SK-N-SH (cell line): ENCODE measurements around the gene SIGLEC12. TPM values are rescaled to one million over a fixed set of nuclear protein-coding genes. Genes with fewer than 3 reads are reported as not detected.

Experiments
- CTCF ChIA-PET: fragments of 300-600, 350-600 bp; formaldehyde crosslinking; extraction: SDS; loops from one replicate; lab custom pipeline; 2021; lab: Yijun Ruan, JAX
- POLR2A ChIA-PET: fragments of 350-600 bp; sonication (Branson Sonifier 250); formaldehyde crosslinking; extraction: SDS; loops from one replicate; lab custom pipeline; 2020; ENCODE audit warnings: antibody characterized with exemption, inconsistent platforms; lab: Yijun Ruan, JAX
- DNase-seq: peaks from one replicate; pipeline ENCODE4 v3.0.0; 2012
- H2AFZ ChIP-seq: fragments of 200-600 bp; sonication (generic); 2 replicates; pipeline ENCODE4 v1.8.1; 2016; ENCODE audit warnings: antibody characterized with exemption, mild to moderate bottlenecking, low read depth
- H3F3A ChIP-seq: fragments of 200-600 bp; sonication (generic); replicated peaks from 2 replicates; pipeline ENCODE3; 2016; ENCODE audit warnings: antibody characterized with exemption, mild to moderate bottlenecking; ENCODE audit not compliant: insufficient read depth
- H3K27ac ChIP-seq, 2 experiments: fragments of 200-500 bp in 1 of 2; fragments of 200-600 bp in 1 of 2; sonication (Bioruptor generic) in 1 of 2; sonication (generic), shearing (Covaris generic) in 1 of 2; 2 replicates each; pipeline versions ENCODE4 v1.5.1 to v1.6.1; 2014 to 2016; ENCODE audit warnings: low read depth in 2 of 2, inconsistent platforms in 1 of 2, low read length in 1 of 2, mild to moderate bottlenecking in 1 of 2, mixed read lengths in 1 of 2
- H3K27me3 ChIP-seq: fragments of 200-600 bp; sonication (generic), shearing (Covaris generic); 2 replicates; pipeline ENCODE4 v1.6.1; 2016; ENCODE audit warnings: mixed run types; ENCODE audit not compliant: insufficient read depth
- H3K36me3 ChIP-seq, 2 experiments: fragments of 200-500 bp in 1 of 2; fragments of 200-600 bp in 1 of 2; sonication (Bioruptor generic) in 1 of 2; sonication (generic) in 1 of 2; replicated peaks in 1 of 2; 2 replicates each; pipeline versions ENCODE3 to v1.5.1; 2014 to 2016; ENCODE audit warnings: low read length in 1 of 2, mild to moderate bottlenecking in 1 of 2; ENCODE audit not compliant: insufficient read depth in 2 of 2, control insufficient read depth in 1 of 2
- H3K4me1 ChIP-seq, 2 experiments: fragments of 200-500 bp in 1 of 2; fragments of 200-600 bp in 1 of 2; sonication (Bioruptor generic) in 1 of 2; sonication (generic), shearing (Covaris generic) in 1 of 2; 2 replicates each; pipeline versions ENCODE4 v1.5.1 to v1.6.1; 2014 to 2016; ENCODE audit warnings: low read depth in 1 of 2, low read length in 1 of 2, mixed run types in 1 of 2; ENCODE audit not compliant: insufficient read depth in 2 of 2, control insufficient read depth in 1 of 2
- H3K4me2 ChIP-seq: fragments of 200-600 bp; sonication (generic), shearing (Covaris generic); 2 replicates; pipeline ENCODE4 v1.6.1; 2017; ENCODE audit warnings: mixed run types
- H3K4me3 ChIP-seq, 2 experiments: fragments of 200-500 bp in 1 of 2; fragments of 200-600 bp in 1 of 2; sonication (Bioruptor generic) in 1 of 2; sonication (generic), shearing (Covaris generic) in 1 of 2; 2 replicates each; pipeline versions ENCODE4 v1.5.1 to v1.8.1; 2014 to 2016; ENCODE audit warnings: low read depth in 2 of 2, inconsistent platforms in 1 of 2, low read length in 1 of 2, mild to moderate bottlenecking in 1 of 2, mixed read lengths in 1 of 2, moderate library complexity in 1 of 2
- H3K79me2 ChIP-seq: fragments of 200-600 bp; sonication (generic); 2 replicates; pipeline ENCODE4 v1.8.1; 2017; ENCODE audit warnings: mild to moderate bottlenecking; ENCODE audit not compliant: insufficient read depth
- H3K9ac ChIP-seq: fragments of 200-600 bp; sonication (generic); 2 replicates; pipeline ENCODE4 v1.6.1; 2017; ENCODE audit warnings: mixed run types
- H3K9me2 ChIP-seq: fragments of 200-600 bp; sonication (generic); 2 replicates; pipeline ENCODE4 v1.6.1; 2017; ENCODE audit warnings: mixed run types
- H3K9me3 ChIP-seq: fragments of 200-600 bp; sonication (generic); 2 replicates; pipeline ENCODE4 v1.6.1; 2017; ENCODE audit warnings: mixed run types, mild to moderate bottlenecking, moderate library complexity
- H4K20me1 ChIP-seq: fragments of 200-600 bp; sonication (generic); 2 replicates; pipeline ENCODE4 v1.6.1; 2017; ENCODE audit warnings: mild to moderate bottlenecking, mixed run types; ENCODE audit not compliant: insufficient read depth
- CHD2 ChIP-seq: fragments of 150-350 bp; IDR thresholded peaks from 2 replicates; pipeline ENCODE4 v1.6.1; 2018; ENCODE audit warnings: low read length; ENCODE audit not compliant: partially characterized antibody
- ELF1 ChIP-seq: IDR thresholded peaks from 2 replicates; pipeline ENCODE4 v1.4.0; 2012
- FOSL2 ChIP-seq: IDR thresholded peaks from 2 replicates; pipeline ENCODE4 v1.4.0; 2012; ENCODE audit warnings: low read depth, mild to moderate bottlenecking, moderate library complexity, borderline replicate concordance
- FOXJ3 ChIP-seq: sonication (generic); formaldehyde crosslinking; IDR thresholded peaks from 2 replicates; pipeline ENCODE4 v1.5.1; 2020; ENCODE audit warnings: mild to moderate bottlenecking, missing genetic modification reagents
- FOXM1 ChIP-seq: IDR thresholded peaks from 2 replicates; pipeline ENCODE4 v1.4.0; 2012; ENCODE audit warnings: low read depth, mild to moderate bottlenecking
- GABPA ChIP-seq: IDR thresholded peaks from 2 replicates; pipeline ENCODE4 v1.4.0; 2012; ENCODE audit warnings: low read depth, mild to moderate bottlenecking
- GATA2 ChIP-seq: sonication (generic); formaldehyde crosslinking; IDR thresholded peaks from 2 replicates; pipeline ENCODE4 v1.5.0; 2020; ENCODE audit warnings: mild to moderate bottlenecking, missing genetic modification reagents
- JUND ChIP-seq: IDR thresholded peaks from 2 replicates; pipeline ENCODE4 v1.4.0; 2012
- MEF2A ChIP-seq: IDR thresholded peaks from 2 replicates; pipeline ENCODE4 v1.4.0; 2012; ENCODE audit warnings: low read depth, borderline replicate concordance
- NRF1 ChIP-seq: IDR thresholded peaks from 2 replicates; pipeline ENCODE4 v1.6.1; 2012; ENCODE audit warnings: low read depth, mild to moderate bottlenecking, low read length
- PBX3 ChIP-seq: IDR thresholded peaks from 2 replicates; pipeline ENCODE4; 2012
- POLR2AphosphoS5 ChIP-seq: IDR thresholded peaks from 2 replicates; pipeline ENCODE4 v1.6.1; 2012; ENCODE audit warnings: low read depth, low read length
- RXRA ChIP-seq: IDR thresholded peaks from 2 replicates; pipeline ENCODE4 v1.4.0; 2012; ENCODE audit warnings: low read depth, mild to moderate bottlenecking, borderline replicate concordance
- TEAD4 ChIP-seq: IDR thresholded peaks from 2 replicates; pipeline ENCODE4 v1.4.0; 2012; ENCODE audit warnings: mild to moderate bottlenecking, borderline replicate concordance; ENCODE audit not compliant: insufficient read depth
- YY1 ChIP-seq: IDR thresholded peaks from 2 replicates; pipeline ENCODE4 v1.4.0; 2012; ENCODE audit warnings: low read depth, mild to moderate bottlenecking
- WGBS: methylation state at CpG from one replicate; pipeline ENCODE4 v1.1.6; 2017; ENCODE audit warnings: low lambda C conversion rate; 5-methylcytosine and 5-hydroxymethylcytosine counted together
- polyA plus RNA-seq, 3 experiments: library from polyadenylated mRNA; depleted of rRNA; stranded (reverse); fragments of >200 nt; gene quantifications; 2 replicates each; pipeline ENCODE4 v1.2.3, GENCODE V29; 2012
- TF ChIP-seq, protein P1 (sequence below): fragments of 150-350 bp; IDR thresholded peaks from 2 replicates; pipeline ENCODE4 v1.6.1; 2016; ENCODE audit warnings: mild to moderate bottlenecking, low read depth, low read length
- TF ChIP-seq, protein P2 (sequence below): fragments of 150-350 bp; IDR thresholded peaks from 2 replicates; pipeline ENCODE4 v1.6.1; 2017; ENCODE audit warnings: antibody characterized with exemption, low read length, low read depth, borderline replicate concordance
- TF ChIP-seq, protein P3 (sequence below): fragments of 200-600 bp; sonication (generic); IDR thresholded peaks from 2 replicates; pipeline ENCODE4 v1.6.1; 2017; ENCODE audit warnings: antibody characterized with exemption, mild to moderate bottlenecking, moderate library complexity

The SIGLEC12 gene
- polyA plus RNA-seq, 1 of the 3 experiments (the other 2 are of a cell fraction) = not detected

DNA sequence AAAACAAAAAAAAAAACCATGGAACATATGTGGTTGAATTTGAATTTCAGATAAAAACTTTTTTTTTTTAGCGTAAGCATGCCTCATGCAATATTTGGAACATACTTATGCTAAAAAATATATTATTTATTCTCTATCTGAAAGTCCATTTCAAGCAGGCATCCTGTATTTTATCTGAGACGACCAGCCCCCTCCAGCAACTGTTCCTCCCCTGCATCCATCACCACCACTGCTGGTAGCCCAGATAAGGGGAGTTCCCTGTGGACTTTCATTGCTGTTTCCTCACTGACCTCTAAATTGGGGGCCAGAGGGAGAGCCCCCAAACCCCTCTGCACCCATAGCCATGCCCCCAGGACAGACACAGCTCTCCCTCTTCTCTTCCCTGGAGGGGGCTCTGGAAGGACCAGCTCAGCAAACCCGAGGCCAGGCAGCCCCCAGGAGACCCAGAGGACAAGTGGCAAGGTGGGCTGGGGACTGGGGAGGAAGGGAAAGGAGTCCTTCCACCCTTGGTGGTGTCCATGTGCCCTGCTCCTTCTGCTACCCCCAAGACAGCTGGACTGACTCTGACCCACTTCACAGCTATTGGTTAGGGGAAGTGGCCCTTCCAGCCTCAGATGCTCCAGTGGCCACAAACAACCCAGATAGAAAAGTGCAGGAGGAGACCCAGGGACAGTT lies 6.6 kb upstream of the SIGLEC12 start (continued):
- TF ChIP-seq, protein P1, sequence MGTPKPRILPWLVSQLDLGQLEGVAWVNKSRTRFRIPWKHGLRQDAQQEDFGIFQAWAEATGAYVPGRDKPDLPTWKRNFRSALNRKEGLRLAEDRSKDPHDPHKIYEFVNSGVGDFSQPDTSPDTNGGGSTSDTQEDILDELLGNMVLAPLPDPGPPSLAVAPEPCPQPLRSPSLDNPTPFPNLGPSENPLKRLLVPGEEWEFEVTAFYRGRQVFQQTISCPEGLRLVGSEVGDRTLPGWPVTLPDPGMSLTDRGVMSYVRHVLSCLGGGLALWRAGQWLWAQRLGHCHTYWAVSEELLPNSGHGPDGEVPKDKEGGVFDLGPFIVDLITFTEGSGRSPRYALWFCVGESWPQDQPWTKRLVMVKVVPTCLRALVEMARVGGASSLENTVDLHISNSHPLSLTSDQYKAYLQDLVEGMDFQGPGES = no peak
- TF ChIP-seq, all 33 proteins: peak for 0

DNA sequence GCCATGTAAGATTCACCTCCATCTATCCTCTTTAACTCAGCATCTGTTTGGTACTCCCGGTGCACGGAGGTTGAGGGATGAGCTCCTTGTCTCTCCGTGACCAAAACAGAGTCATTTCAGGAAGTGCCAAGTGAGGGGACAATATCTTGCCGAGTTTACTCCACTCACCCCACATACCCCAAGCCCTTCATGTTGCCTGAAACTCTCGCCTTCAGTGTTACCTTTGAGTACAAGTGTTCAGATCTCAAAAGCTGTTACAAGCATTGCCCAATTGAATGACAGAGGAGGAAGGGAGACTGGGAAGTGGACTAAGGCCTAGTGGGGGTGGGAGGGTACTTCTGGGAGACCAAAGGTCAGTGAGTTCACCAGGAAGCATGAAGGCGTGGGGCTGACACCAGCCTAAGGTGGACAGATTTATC lies 6.0 kb upstream of the SIGLEC12 start:
- no peaks in the 10 kb centered on the region for H3K9me2 ChIP-seq
- H3K27me3 ChIP-seq = peaks cover 31% of the 10 kb centered on the region; the same call in 1 of the 2 replicates
- no peaks in the 10 kb centered on the region for H3K36me3 ChIP-seq
- H2AFZ ChIP-seq = no peak overlapping the region
- TF ChIP-seq PBX3 = no peak
- TF ChIP-seq TEAD4 = no peak
- no peak for TF ChIP-seq MEF2A
- no peak for TF ChIP-seq FOXM1
- no peak for TF ChIP-seq GATA2 (CRISPR knock-in tag)
- no peak for TF ChIP-seq RXRA
- no peak for TF ChIP-seq YY1
- ChIA-PET CTCF (interaction anchor here (1.0 to 2.0 kb wide), 2 partner anchors 35 to 149 kb away, joined by 3 to 6 read pairs; no protein-coding TSS in a partner anchor), POLR2A (no interaction called here)
- no peak for DNase-seq
- H3K27ac ChIP-seq = no peak overlapping the region
- no peaks in the 10 kb centered on the region for H3K9me3 ChIP-seq
- no peak overlapping the region for H3K4me2 ChIP-seq
- no peak overlapping the region for H3K4me3 ChIP-seq
- 0% methylated on average over 6 of the region's 6 CpGs for whole genome bisulfite sequencing
- H3K9ac ChIP-seq = no peak overlapping the region
- H3F3A ChIP-seq = no peaks in the 10 kb centered on the region
- no peaks in the 10 kb centered on the region for H4K20me1 ChIP-seq
- no peaks in the 10 kb centered on the region for H3K4me1 ChIP-seq
- no peaks in the 10 kb centered on the region for H3K79me2 ChIP-seq

DNA sequence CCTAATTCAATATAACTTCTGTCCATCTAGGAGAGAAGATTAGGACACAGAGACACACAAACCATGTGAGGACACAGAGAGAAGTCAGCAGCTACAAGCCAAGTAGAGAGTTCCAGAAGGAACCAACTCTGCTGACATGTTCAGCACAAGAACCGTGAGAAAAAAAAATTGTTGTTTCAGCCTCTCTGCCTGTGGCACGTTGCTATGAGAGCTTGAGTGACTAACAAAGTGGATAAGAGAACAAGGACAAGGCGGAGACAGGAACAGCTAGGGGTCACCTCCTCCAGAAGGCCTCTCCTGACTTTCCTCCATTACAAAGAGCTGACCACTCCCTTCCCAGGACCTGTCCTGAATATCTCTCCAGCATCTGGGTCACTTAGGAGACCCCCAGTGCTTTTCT lies 5.6 kb upstream of the SIGLEC12 start:
- no peaks in the 10 kb centered on the region for H3K79me2 ChIP-seq
- no peak for TF ChIP-seq FOXJ3
- TF ChIP-seq NRF1 = no peak
- TF ChIP-seq YY1 = no peak
- no peak for TF ChIP-seq GATA2 (CRISPR knock-in tag)
- TF ChIP-seq, protein P2, sequence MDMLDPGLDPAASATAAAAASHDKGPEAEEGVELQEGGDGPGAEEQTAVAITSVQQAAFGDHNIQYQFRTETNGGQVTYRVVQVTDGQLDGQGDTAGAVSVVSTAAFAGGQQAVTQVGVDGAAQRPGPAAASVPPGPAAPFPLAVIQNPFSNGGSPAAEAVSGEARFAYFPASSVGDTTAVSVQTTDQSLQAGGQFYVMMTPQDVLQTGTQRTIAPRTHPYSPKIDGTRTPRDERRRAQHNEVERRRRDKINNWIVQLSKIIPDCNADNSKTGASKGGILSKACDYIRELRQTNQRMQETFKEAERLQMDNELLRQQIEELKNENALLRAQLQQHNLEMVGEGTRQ = no peak
- no peak for TF ChIP-seq GABPA
- TF ChIP-seq POLR2AphosphoS5 = no peak
- no peak for TF ChIP-seq FOSL2
- no peak for TF ChIP-seq CHD2
- TF ChIP-seq, protein P3, sequence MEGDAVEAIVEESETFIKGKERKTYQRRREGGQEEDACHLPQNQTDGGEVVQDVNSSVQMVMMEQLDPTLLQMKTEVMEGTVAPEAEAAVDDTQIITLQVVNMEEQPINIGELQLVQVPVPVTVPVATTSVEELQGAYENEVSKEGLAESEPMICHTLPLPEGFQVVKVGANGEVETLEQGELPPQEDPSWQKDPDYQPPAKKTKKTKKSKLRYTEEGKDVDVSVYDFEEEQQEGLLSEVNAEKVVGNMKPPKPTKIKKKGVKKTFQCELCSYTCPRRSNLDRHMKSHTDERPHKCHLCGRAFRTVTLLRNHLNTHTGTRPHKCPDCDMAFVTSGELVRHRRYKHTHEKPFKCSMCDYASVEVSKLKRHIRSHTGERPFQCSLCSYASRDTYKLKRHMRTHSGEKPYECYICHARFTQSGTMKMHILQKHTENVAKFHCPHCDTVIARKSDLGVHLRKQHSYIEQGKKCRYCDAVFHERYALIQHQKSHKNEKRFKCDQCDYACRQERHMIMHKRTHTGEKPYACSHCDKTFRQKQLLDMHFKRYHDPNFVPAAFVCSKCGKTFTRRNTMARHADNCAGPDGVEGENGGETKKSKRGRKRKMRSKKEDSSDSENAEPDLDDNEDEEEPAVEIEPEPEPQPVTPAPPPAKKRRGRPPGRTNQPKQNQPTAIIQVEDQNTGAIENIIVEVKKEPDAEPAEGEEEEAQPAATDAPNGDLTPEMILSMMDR = no peak
- no peak for TF ChIP-seq JUND
- no peak for TF ChIP-seq PBX3
- no peak for TF ChIP-seq ELF1
- TF ChIP-seq FOXM1 = no peak
- TF ChIP-seq TEAD4 = no peak

More for the DNA sequence above, 5.6 kb upstream of the SIGLEC12 start:
- CTCF ChIA-PET = interaction anchor here (1.0 to 2.0 kb wide), 2 partner anchors 34 to 150 kb away, joined by 3 to 6 read pairs; no protein-coding TSS in a partner anchor
- Histone ChIP-seq H4K20me1 (no peaks in the 10 kb centered on the region), H3K9me2 (no peaks in the 10 kb centered on the region), H3K27me3 (peaks cover 31% of the 10 kb centered on the region; the same call in 1 of the 2 replicates), H3K36me3 (no peaks in the 10 kb centered on the region), H3K4me3 (no peak overlapping the region), H3K27ac (no peak overlapping the region), H3K4me1 (no peaks in the 10 kb centered on the region), H3F3A (no peaks in the 10 kb centered on the region), H3K9ac (no peak overlapping the region), H3K4me2 (no peak overlapping the region), H2AFZ (no peak overlapping the region), H3K9me3 (no peaks in the 10 kb centered on the region)
- no peak for DNase-seq
- POLR2A ChIA-PET = no interaction called here
- WGBS = 3% methylated on average over 3 of the region's 3 CpGs
